Peyer's patch (tissue), 4 donors: ENCODE data around the gene OR51A7.

Experiments used
- POLR2A ChIP-seq, 2 donors: fragments of 450-650 bp; IDR thresholded peaks; one replicate each; pipeline ENCODE4 v1.5.1; 2017; ENCODE audit warnings: antibody characterized with exemption in 2 of 2, mild to moderate bottlenecking in 2 of 2, moderate library complexity in 2 of 2
- TF ChIP-seq, protein P1 (sequence below), 6 experiments: fragments of 450-650 bp in 4 of 6; fragments of 200-600 bp in 2 of 6; sonication (generic) in 1 of 6; IDR thresholded peaks; one replicate each; pipeline ENCODE4 v1.5.1; 2017 to 2019; ENCODE audit warnings: antibody characterized with exemption in 6 of 6, mild to moderate bottlenecking in 3 of 6, moderate library complexity in 1 of 6

DNA sequence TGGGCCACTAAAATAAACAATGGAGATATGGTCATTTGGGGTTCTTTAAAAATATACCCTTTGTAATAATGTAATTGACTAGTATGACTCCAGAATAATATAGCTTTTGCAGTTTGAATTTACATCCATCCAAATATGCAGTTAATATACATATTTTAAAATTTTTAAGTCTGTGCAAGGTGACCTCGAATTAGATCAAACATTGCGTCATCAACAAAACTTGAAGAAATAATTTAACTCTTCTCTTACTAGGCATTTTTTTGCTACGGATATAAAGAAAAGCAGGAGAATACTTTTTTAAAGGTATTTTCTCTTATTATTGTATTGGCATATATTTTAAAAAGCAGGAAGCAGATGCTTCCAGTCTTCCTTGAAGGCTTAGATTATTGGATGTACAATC is 33.2 kb downstream of the OR51A7 start:
- TF ChIP-seq, protein P1, sequence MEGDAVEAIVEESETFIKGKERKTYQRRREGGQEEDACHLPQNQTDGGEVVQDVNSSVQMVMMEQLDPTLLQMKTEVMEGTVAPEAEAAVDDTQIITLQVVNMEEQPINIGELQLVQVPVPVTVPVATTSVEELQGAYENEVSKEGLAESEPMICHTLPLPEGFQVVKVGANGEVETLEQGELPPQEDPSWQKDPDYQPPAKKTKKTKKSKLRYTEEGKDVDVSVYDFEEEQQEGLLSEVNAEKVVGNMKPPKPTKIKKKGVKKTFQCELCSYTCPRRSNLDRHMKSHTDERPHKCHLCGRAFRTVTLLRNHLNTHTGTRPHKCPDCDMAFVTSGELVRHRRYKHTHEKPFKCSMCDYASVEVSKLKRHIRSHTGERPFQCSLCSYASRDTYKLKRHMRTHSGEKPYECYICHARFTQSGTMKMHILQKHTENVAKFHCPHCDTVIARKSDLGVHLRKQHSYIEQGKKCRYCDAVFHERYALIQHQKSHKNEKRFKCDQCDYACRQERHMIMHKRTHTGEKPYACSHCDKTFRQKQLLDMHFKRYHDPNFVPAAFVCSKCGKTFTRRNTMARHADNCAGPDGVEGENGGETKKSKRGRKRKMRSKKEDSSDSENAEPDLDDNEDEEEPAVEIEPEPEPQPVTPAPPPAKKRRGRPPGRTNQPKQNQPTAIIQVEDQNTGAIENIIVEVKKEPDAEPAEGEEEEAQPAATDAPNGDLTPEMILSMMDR (IDR thresholded peaks at IDR 0.05), result no peak
- TF ChIP-seq POLR2A (IDR thresholded peaks at IDR 0.05), result no peak
